GM21360 (cell line): ENCODE data around the gene ZC3H12A.
"Not testable (repeated sequence)": the region's sequence is repeated elsewhere in the genome, so short reads cannot be mapped to it uniquely, and the experiment has no call there.

Experiments
- ATAC-seq: cut with Tn5 transposase; IDR thresholded peaks from one replicate; pipeline ENCODE4 v1.9.1; 2021; ENCODE audit warnings: mild to moderate bottlenecking, moderate library complexity; ENCODE audit not compliant: unreplicated experiment

Gene ZC3H12A

GRCh38 chr1:37498872-37499617, 24.7 kb downstream of the ZC3H12A start:
- ATAC-seq: no peak

GRCh38 chr1:37501661-37502060, 27.3 kb downstream of the ZC3H12A start:
- ATAC-seq: no peak

- ATAC-seq: no peak
Measured at GRCh38 chr1:37502104-37502503, 27.7 kb downstream of the ZC3H12A start.

GRCh38 chr1:37502791-37503190, 28.4 kb downstream of the ZC3H12A start:
- ATAC-seq: not testable (repeated sequence)

GRCh38 chr1:37506740-37507139, 32.4 kb downstream of the ZC3H12A start:
- no peak for ATAC-seq

GRCh38 chr1:37509181-37509580, 34.8 kb downstream of the ZC3H12A start:
- no peak for ATAC-seq

GRCh38 chr1:37513795-37514349, 39.5 kb downstream of the ZC3H12A start:
- peak; percentile 30 for ATAC-seq

GRCh38 chr1:37514350-37515184, 40.2 kb downstream of the ZC3H12A start, which contains the start of gene MEAF6:
TSS of gene MEAF6 (minus strand) at chr1:37514766. CDS start at chr1:37514746, 20 bp downstream.
- peak; percentile 87 for ATAC-seq

- ATAC-seq: peak; percentile 3
Measured at GRCh38 chr1:37515185-37516034, 41.0 kb downstream of the ZC3H12A start.

- no peak for ATAC-seq
Measured at GRCh38 chr1:37517569-37517968, 43.2 kb downstream of the ZC3H12A start.

- not testable (repeated sequence) for ATAC-seq
Measured at GRCh38 chr1:37518241-37518640, 43.9 kb downstream of the ZC3H12A start.

GRCh38 chr1:37518929-37519328, 44.5 kb downstream of the ZC3H12A start:
- not testable (repeated sequence) for ATAC-seq

GRCh38 chr1:37519613-37520012, 45.2 kb downstream of the ZC3H12A start:
- ATAC-seq: no peak

GRCh38 chr1:37529888-37530287, 55.5 kb downstream of the ZC3H12A start:
- not testable (repeated sequence) for ATAC-seq

GRCh38 chr1:37532418-37533156, 58.2 kb downstream of the ZC3H12A start:
- not testable (repeated sequence) for ATAC-seq

- ATAC-seq: no peak
Measured at GRCh38 chr1:37533317-37534093, 59.1 kb downstream of the ZC3H12A start.
